Germinal center (tissue), 1 donor: ENCODE measurements around the gene EPC2.
"Not testable (repeated sequence)": the region's sequence is repeated elsewhere in the genome, so short reads cannot be mapped to it uniquely, and the experiment has no call there.

Experiments used
- DNase-seq: peaks from one replicate; pipeline ENCODE4 v3.0.0; 2012; ENCODE audit warnings: mixed read lengths, low spot score

EPC2 gene

DNA sequence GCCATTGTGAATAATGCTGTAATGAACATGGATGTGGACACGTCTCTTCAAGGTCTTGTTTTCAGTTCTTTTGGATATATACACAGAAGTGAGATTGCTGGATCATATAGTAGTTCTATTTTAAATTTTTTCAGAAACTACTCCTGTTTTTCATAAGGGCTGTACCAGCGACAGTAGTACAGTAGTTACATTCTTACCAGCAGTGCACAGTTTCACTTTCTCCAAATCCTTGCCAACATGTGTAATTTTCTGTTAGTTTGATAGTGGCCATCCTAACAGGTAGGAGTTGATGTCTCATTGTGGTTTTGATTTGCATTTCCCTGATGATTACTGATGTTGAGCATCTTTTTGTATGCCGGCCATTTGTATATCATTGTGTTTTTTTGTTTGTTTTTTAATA, 81.7 kb downstream of the EPC2 start:
- DNase-seq = no peak

DNA sequence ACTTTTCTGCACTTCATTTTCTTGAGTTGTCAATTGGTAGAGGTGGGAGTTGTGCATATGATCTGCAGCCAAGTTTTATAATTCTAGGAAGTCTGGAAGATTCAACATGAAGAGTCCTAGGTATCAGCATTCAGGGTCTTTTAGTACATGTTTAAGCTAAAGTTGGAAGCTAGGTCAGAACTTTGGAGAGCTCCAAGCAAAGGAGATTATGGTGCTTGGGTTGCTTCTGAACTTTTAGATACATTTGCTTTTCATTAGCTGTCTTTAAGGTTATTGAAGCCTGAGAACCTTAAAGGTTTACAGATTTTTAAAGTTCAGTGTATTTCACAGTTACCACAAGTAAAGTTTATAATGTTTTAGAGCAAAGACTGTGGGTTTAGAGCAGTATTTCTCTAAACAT, 85.5 kb downstream of the EPC2 start:
- no peak for DNase-seq

DNA sequence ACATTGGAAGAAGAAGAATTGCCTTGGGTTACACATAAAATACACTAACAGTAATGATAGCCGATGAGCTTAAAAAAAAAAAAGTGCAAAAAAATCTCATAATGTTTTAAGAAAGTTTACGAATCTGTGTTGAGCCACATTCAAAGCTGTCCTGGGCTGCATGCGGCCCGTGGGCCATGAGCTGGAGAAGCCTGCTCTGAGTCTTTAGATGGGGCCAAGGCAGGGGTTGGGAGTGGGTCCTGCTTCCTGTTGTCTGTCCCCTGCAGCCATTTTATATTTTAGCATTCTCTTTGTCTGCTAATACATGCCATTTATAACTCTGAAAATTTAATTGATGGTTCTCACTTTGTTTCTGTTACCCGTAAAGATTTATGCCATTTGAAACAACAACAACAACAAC, 93.2 kb downstream of the EPC2 start:
- no peak for DNase-seq

DNA sequence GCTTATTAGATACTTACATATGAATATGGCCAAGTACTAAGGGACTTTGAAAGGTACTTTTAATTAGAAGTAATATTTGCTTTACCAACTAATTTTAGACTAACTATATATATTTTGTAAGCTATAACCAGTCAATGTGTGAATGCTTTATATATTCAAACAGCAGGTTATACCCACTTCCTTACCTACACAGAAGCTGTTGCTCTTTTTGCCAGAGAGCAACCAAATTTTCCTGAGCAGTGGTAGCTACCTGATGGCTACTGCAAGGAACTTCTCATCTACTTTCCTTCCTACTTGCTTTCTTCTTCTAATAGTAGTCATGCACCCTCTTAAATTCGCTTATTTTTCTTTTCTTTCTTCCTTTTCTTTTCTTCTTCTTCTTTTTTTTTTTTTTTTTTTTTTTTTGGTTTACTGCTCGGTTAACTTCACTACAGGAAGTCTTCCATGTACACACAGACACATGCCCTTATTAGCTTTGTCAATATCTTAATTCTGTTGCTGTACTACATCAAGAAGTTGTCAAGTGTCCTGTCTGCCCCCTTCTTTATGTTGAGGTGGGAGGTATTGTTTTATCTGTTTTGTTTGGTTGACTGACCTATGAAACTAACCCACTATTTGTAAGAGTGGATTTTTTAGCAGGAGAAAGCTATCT, 95.0 kb downstream of the EPC2 start:
- no peak for DNase-seq

DNA sequence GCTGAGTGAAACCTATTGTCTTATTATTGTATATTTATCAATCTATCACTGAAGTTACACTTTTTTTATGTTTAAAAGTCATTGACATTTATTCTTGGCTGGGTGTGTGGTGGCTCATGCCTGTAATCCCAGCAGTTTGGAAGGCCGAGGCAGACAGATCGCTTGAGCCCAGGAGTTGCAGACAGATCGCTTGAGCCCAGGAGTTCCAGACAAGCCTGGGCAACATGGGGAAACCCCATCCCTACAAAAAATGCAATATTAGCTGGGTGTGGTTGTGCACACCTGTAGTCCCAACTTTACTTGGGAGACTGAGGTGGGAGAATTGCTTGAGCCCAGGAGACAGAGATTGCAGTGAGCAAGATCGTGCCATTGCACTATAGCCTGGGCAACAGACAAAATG, 97.8 kb downstream of the EPC2 start:
- no peak for DNase-seq

DNA sequence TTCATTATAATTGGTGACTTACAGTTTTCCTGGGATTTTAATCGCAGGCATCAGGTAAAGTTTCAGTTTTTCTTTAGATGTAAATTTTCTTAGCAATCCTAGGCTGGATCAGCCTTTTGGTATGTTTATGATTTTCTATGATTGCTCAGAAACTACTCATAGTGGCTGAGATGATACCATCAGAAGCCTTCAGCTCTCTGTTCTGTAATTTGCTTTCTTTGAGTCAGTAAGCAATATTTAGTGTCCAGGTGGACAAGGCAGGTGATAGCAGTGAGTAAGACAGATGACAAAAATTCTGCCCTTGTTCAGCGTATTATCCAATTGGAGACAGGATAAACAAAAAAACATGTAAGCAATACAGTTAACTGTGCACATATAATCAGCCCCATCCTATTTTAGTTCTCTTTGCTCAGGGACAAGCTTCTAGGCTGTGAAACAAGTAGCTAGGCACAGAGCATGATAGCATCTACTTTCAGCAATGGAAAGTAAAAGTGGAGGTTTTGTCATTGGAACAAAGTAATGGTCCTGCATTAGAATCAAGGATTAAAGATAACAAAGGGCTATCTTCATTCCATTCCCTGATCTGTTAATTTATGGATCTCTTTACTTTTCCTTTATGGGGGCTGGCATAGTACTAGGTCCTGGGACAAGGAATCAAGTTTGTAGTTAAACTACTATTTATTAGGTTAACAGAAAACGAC, 100.8 kb downstream of the EPC2 start:
- no peak for DNase-seq

DNA sequence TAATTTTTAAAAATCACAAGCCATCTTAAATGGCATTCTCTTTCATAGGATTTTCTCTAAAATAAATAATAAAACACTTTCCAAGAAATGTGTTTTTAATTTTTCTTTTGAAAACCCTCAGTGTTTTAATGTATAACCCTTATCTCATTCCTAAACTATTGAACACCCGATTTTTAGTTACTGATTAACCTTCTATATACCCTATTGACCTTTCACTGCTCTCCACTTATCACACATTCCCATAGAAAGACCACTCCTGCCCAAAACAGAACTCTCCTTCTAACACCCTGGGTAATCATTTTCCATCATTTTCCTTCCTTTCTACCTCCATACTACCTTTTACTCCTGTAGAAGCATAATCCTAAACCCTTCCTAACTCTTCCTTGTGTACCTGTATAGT, 102.4 kb downstream of the EPC2 start:
- no peak for DNase-seq

DNA sequence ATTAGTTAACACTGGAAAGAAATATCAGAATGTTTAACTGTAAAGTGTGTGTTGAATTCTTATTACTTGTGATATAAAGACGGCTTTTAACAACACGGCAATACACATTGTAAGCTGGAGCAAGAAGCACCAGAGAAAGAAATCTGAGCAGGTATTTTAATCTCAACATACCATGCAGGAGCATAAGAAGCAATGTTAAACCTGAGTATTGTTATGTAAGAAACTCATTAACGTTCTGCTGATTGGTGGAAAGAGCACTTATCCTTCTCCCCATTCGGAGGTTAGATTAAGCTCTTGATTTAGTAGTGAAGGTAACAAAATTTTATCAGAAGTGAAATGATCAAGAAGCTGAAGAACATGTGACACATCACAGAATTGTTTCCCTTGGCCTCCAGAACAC, 107.4 kb downstream of the EPC2 start:
- no peak for DNase-seq

DNA sequence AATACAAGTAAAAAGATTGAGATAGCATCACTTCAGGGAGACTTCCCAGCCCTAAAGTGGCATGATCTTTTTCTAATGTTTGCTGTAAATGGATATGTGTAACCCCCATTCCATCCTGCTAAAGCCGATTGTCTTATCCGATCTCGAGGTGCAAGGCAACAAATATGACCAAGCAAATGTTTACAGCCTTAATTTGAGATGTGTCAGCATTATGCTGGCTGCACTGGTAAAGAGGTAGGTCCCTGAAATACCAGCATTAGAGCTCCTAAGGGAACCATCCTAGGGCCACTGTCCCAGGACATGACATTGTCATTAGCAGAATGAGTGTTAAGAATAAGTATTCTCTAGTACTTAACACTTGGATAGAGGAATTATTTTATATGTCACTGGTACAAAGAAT, 108.4 kb downstream of the EPC2 start:
- DNase-seq = no peak

DNA sequence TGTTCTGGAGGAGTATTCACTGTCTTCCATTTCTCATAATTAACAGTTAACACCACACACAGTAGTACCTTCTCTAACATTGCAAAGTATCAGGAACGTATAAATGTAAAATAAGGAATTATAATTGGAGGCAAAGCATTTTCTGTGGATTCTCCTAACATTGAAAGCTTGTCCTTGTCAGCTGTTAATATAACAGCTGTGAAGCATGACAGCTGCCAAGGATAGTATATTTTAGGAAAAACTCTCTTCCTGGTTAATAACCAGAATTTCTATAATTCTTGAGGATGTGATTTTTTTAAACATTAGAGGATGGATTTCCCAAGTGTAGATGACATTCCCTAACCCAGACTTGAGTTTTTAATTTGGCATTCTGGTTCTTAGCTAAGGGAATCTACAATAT, 110.3 kb downstream of the EPC2 start:
- DNase-seq = no peak

DNA sequence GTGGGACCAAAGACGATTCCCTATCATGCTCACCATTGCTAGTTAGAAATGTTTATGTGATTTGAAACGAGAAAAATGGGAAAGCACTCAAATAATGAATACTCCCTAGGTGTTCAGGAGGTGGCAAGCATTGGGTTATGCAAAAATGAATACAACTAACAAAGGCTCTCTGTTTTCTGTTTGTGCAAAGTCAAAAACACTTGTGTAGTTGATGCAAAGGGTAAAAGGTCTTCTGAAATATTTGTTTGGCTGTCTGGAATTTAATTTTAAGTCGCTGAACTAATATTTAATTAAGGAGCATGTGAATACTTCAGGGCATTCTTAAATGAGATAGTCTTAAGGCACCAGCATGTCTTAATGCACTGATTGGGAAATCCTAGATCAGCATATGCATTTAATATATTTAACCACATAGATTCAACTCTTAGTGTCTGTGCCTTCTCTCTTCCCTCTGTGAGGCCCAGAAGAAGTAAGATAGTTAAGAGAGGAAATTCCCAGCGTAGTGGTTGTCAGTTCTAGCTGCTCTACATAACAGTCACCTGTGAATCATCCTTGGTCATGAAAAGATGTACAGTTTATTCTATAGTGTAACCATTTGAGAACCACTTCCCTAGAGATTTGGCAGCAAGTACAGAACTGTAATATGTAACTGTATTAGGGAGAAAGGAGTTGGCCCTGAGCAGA, 111.9 kb downstream of the EPC2 start:
- DNase-seq = no peak

DNA sequence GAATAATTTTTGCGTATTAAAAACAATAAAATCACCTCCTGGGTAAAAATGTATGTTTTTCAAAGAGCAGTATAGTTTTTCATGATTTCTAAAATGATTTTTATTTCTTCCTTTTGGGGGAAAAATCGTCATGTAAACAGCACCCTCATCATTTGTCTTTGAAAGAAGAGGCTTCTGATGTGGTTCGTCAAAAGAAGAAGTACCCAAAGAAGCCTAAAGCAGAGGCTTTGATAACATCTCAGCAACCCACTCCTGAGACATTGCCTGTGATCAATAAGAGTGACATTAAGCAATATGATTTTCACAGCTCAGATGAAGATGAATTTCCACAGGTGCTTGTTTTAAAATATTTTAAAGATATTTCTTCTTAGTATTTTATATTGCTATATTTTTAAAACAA, 120.3 kb downstream of the EPC2 start:
- no peak for DNase-seq

DNA sequence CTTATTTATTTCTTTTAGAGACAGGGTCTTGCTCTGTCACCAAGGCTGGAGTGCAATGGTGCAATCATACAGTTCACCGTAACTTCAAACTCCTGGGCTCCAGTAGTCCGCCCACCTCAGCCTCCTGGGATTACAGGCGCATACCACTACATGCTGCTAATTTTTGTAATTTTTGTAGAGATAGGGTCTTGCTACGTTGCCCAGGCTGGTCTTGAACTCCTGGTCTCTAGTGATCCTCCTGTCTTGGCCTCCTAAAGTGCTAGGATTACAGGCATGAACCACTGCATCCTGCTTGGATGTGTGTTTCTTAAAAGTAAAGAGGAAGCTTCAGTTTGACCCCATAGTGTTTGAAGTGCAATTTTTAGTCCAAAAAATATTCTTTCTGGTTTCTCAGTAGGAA, 125.5 kb downstream of the EPC2 start:
- no peak for DNase-seq

DNA sequence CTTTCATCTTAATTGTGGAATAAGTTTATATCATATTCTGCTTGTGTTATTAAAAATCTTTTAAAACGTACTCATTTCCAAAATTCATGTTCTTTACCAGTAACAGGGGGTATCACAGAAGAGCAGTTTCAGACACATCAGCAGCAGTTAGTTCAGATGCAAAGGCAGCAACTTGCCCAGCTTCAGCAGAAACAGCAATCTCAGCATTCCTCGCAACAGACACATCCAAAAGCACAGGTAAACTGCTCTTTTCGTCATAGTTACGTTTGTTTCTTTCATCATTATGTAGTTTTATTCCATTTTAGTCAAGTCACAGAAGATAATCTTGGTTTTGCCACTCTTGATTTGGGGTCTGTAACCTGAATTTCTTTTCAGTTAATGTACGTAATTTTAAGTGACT, 137.0 kb downstream of the EPC2 start:
- DNase-seq = no peak

DNA sequence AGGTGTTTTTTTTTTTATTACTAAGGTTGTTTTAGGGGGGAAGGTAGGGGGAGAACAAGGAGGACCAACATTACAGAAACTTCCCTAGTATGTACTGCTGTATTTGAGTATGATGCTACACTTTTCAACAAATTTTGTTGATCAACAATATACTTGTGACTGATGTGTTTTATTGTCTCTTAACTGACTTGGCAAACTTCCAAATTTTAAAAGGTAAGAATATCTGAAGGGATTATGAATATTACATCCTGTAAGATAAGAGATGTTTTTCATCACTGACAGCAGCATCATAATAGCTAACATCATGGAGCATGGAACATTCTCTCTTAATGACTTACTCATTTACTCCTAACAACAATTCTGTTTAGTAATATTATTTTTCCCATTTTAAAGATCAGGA, 144.5 kb downstream of the EPC2 start:
- no peak for DNase-seq

DNA sequence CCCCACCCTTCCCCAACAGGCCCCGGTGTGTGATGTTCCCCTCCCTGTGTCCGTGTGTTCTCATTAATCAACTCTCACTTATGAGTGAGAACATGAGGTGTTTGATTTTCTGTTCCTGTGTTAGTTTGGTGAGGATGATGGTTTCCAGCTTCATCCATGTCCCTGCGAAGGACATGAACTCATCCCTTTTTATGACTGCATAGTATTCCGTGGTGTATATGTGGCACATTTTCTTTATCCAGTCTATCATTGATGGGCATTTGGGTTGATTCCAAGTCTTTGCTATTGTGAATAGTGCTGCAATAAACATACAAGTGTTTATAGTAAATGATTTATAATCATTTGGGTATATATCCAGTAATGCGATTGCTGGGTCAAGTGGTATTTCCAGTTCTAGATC, 145.6 kb downstream of the EPC2 start:
- not testable (repeated sequence) for DNase-seq

DNA sequence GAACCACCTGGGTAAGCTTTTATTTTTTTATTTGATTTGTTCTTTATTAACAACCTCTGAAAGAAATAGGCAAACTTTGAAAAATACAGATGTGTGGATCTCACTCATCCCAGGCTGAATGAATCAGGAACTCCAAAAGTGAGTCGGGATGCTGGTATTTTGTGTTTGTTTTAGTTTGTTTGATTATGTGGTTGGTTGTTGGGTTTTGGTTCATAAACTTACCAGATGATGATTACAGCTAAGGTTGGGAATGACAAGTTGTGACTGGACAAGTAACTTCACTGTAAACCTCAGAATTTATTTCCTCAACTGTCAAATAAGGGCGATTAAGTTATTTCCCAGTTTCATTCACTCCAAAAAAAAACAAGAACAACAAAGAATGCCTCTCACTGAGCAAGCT, 150.0 kb downstream of the EPC2 start:
- DNase-seq = no peak

DNA sequence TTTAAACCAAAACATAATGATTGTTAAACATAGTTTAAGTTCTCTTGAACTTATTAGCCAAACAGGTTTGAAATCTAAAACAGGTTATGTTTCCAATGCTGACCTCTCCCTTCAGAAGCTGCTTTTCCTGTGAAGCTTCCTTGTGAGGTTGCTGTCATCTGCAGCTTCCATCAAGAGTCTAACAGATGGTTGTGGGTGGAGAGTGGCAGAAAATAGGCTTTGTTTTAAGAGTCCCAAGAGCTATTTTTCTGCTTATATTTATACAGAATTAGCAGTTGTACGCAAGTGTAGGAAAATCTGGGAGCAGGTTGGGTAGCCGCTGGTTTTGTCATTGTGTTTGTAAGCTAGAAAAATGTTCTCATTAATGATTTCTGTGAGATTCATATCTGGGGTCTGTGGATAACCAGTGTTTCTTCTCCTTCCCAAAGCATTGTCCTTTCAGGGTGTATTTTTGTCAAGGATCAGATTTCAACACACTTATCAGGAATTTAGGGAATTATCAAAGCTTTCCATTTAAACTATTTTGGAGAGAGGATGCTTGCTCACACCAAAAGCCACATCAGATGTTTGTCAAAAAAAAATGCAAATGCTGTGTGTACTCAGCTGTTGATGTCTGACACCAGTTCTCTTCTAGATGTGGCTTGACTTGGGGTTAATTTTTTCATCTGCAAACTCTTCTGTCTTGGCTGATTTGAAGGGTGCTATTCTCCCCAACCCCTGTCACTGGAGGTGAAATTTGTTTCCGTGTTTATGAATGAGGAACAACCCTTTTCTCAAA, 152.4 kb downstream of the EPC2 start:
- DNase-seq = no peak

DNA sequence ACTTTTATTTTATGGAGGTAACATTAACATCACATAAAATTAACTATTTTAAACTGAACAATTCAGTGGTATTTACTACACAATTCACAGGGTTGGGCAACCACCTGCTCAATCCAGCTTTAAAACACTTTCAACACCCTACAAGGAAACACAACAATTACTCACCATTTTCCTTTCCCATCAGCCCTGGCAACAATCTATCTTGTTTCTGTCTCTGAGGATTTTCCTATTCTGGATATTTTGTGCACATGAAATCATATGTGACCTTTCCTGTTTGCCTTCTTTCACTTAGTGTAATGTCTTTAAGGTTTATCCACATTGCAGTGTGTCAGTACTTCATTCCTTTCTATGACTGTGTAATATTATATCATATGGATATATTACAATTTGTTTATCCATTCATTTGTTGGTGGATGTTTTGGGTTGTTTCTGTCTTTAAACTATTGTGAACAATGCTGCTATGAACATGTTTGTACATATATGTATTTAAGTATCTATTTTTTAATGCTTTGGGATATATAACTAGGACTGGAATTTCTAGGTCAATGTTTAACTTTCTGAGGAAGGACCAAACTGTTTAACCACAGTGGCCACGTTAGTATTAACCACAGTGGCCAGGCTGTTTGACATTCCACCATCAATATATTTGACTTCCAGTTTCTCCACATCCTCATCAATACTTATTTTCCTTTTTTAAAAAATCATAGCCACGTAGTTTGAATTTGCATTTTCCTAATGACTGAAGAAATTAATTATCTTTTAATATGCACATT, 158.1 kb downstream of the EPC2 start:
- DNase-seq = no peak

DNA sequence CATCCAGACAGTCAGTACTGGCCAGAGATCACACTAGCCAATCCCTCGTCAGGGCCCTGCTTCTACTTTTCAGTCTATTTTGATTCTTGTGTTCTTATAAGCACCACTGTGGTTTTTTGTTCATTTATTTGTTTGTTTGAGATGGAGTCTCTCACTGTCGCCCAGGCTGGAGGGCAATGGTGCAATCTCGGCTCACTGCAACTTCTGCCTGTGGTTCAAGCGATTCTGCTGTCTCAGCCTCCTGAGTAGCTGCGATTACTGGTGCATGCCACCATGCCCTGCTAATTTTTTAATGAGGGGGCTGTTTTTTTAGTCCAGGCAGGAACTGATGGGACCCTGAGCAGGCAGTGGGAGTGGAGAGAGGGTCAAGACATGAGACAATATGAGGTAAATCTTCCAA, 165.5 kb downstream of the EPC2 start:
- DNase-seq = no peak

DNA sequence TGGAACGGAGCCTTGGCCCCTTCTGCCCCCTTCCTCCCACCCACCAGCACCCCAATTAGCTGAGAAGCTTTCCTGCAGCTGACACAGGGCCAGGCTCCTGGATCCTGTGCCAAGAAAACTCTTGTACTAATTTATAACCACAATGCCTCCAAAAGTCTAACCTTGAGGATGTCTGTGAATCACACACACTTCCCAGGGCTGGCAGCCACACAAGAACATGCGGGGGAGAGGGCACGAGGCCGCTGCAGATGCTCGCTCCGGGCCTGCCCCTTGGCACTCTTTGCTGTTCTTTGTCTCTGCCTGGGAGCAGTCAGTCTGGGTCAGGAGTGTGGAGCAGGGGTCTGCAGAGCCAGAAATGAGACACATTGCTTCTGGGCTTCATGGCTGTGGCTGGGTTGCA, 167.8 kb downstream of the EPC2 start:
- no peak for DNase-seq

DNA sequence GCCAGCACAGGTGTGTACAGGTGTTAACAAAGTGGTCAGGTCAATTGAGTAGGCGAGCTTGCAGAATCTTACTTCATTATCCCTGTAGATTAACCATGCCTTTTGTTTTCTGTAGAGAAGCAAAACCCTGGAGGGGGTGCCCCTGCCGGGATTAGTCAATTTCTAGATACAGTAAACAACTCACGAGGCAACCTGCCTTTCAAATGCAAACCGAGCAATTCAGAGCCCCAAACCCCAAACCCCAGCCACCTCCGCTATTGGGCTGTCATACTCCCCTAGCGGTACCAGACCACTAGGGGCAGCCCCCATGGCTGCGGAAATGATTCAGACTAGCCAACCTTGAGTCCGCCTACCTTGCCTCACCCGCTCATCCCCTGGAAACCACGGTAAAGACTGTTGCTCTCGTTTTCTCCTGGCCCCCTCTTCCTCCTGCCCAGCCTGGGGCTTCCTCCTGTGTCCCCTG, 169.1 kb downstream of the EPC2 start:
- peak; percentile 81 for DNase-seq
